Heart left ventricle (tissue), 16 donors: ENCODE results near the gene DUSP7. TPM values are rescaled to one million over a fixed set of nuclear protein-coding genes. Genes with fewer than 3 reads are reported as not detected.
A peak's percentile ranks its signal among the peaks of the same experiment; 100 is the strongest.

ENCODE experiments used
- ATAC-seq, 4 donors: fragments of 200-7000 bp; cut with Tn5 transposase; one replicate each; pipeline ENCODE4 v1.9.1; 2020 to 2022; ENCODE audit warnings: moderate library complexity in 4 of 4, mild to moderate bottlenecking in 3 of 4, moderate number of reproducible peaks in 1 of 4
- DNase-seq, 5 donors: peaks; one replicate each; pipeline ENCODE4 v3.0.0-alpha.2; 2020
- H3K27ac ChIP-seq, 12 donors: fragments of 200-600 bp; sonication (generic) in 4 of 12; one replicate each; pipeline versions ENCODE4 v1.5.0 to v1.8.0; 2016 to 2022; ENCODE audit warnings: mild to moderate bottlenecking in 2 of 12
- H3K27me3 ChIP-seq, 9 donors: fragments of 200-600 bp; sonication (generic) in 2 of 9; one replicate each; pipeline versions ENCODE4 v1.5.1 to v1.8.0; 2016 to 2022; ENCODE audit warnings: mild to moderate bottlenecking in 3 of 9
- H3K36me3 ChIP-seq, 9 donors: fragments of 200-600 bp; sonication (generic) in 2 of 9; one replicate each; pipeline versions ENCODE4 v1.5.0 to v1.8.0; 2018 to 2022; ENCODE audit warnings: mild to moderate bottlenecking in 2 of 9
- H3K4me1 ChIP-seq, 12 donors: fragments of 200-600 bp; sonication (generic) in 4 of 12; one replicate each; pipeline versions ENCODE4 v1.5.0 to v1.8.0; 2016 to 2022; ENCODE audit warnings: mild to moderate bottlenecking in 3 of 12
- H3K4me3 ChIP-seq, 12 donors: fragments of 200-600 bp; sonication (generic) in 4 of 12; one replicate each; pipeline versions ENCODE4 v1.5.0 to v1.8.0; 2017 to 2022; ENCODE audit warnings: mild to moderate bottlenecking in 9 of 12, moderate library complexity in 4 of 12
- H3K9me3 ChIP-seq, 12 donors: fragments of 200-600 bp; sonication (generic) in 4 of 12; one replicate each; pipeline versions ENCODE4 v1.5.0 to v1.8.0; 2016 to 2022; ENCODE audit warnings: mild to moderate bottlenecking in 1 of 12
- CTCF ChIP-seq, 12 donors: fragments of 200-600 bp; sonication (generic) in 4 of 12; IDR thresholded peaks; one replicate each; pipeline versions ENCODE4 v1.5.0 to v1.8.0; 2018 to 2022; ENCODE audit warnings: antibody characterized with exemption in 12 of 12, mild to moderate bottlenecking in 5 of 12
- POLR2A ChIP-seq, 2 donors: fragments of 450-650 bp; IDR thresholded peaks; one replicate each; pipeline ENCODE4 v1.6.1; 2017; ENCODE audit warnings: antibody characterized with exemption in 2 of 2, mild to moderate bottlenecking in 2 of 2, moderate library complexity in 2 of 2
- WGBS, 4 donors: extraction: QIAGEN DNeasy Blood & Tissue Kit in 2 of 4; methylation state at CpG; one replicate each; pipeline versions ENCODE4 v1.1.5 to v1.1.7; 2013 to 2018; 5-methylcytosine and 5-hydroxymethylcytosine counted together
- intact Hi-C, 10 donors: fragments of 100-400 bp; cut with DNase I; formaldehyde crosslinking; loops; one replicate each; pipeline versions ENCODE4 v1.11.1 to v1.14.2; 2022
- polyA plus RNA-seq, 2 donors: library from polyadenylated mRNA; stranded (reverse); fragments of 200-250 nt; gene quantifications; one replicate each; pipeline ENCODE4 v1.2.3, GENCODE V29; 2013
- total RNA-seq, 9 donors: library from RNA; depleted of rRNA in 2 of 9; stranded (reverse); fragments of >200 nt in 2 of 9; fragmentation: NEBNext Ultra II Directional in 3 of 9; extraction: Animal tissue kit (Norgen Biotek cat#: 25700) in 3 of 9; gene quantifications; one replicate each; pipeline versions ENCODE4 v1.1.0 to v1.2.4, GENCODE V29; 2016 to 2023
- donor health status: ischemic (EF 13 %, LVEDD 7.1; RV severe dilation, severe dysfunction).
- donor health status: healthy with polysubstance abuse.
- donor health status: DM: no; HTN: yes; CAD: no.
- donor health status: DM: no; HTN: no; CAD: no.
- donor health status: ischemic (EF 25% LVEDD 6.9; RV normal size, moderate dysfunction).
- donor health status: ischemic (EF 25% LVEDD 5.7; RV mildly dilated, moderate dysfunction).
- donor health status: healthy.
- donor health status: DM: yes; HTN: yes; CAD: no.
- donor health status: ischemic (EF 35%, LVEDD 5.7; RV mildly dilated, moderate dysfunction).
- donor health status: nonischemic (EF 11% LVEDD 7.7; RV severe dilation, severe dysfunction).
- donor health status: DM: yes; HTN: yes; CAD: no.
- donor health status: PGD.
- donor health status: ischemic (EF 29% LVEDD 5.4; RV normal size, mild dysfunction).
- donor health status: nonischemic (EF 23%, LVEDD 6.1; RV moderate dilation, normal function).

Gene DUSP7
- total and polyA plus RNA-seq, 11 donors: 9.2 to 33.2 (median 20.7) TPM

- TF ChIP-seq CTCF (IDR thresholded peaks at IDR 0.05) (no peak), POLR2A (IDR thresholded peaks at IDR 0.05) (no peak)
- intact Hi-C loops: loop anchor here in 1 of 10 donors (5.0 kb wide), 1 partner anchor 51 kb away; no protein-coding TSS in a partner anchor
- no peak overlapping the region for H3K4me3 ChIP-seq
- ATAC-seq: no peak
- H3K9me3 ChIP-seq: no peaks in the 10 kb centered on the region
- no peaks in the 10 kb centered on the region for H3K36me3 ChIP-seq
- 76 to 80% (median 79%) methylated on average over 3 to 4 of the region's 4 CpGs for WGBS, 4 donors
- DNase-seq: no peak
- H3K4me1 ChIP-seq: peaks cover 0 to 50% (median 14%) of the 10 kb centered on the region in 12 donors
- no peaks in the 10 kb centered on the region for H3K27me3 ChIP-seq
- H3K27ac ChIP-seq: no peak overlapping the region
These were observed 4.9 kb upstream of the DUSP7 start for GRCh38 chr3:52061121-52061910.

GRCh38 chr3:52059781-52060180 is 3.4 kb upstream of the DUSP7 start:
- ATAC-seq: no peak
- Histone ChIP-seq H3K27ac (no peak overlapping the region), H3K36me3 (no peaks in the 10 kb centered on the region), H3K9me3 (no peaks in the 10 kb centered on the region), H3K4me3 (no peak overlapping the region), H3K27me3 (no peaks in the 10 kb centered on the region), H3K4me1 (peaks cover 0 to 40% (median 9%) of the 10 kb centered on the region in 12 donors)
- no peak for DNase-seq
- TF ChIP-seq POLR2A (IDR thresholded peaks at IDR 0.05) (no peak), CTCF (IDR thresholded peaks at IDR 0.05) (no peak)
- intact Hi-C loops: loop anchor here in 4 of 10 donors (5.0 kb wide), 3 partner anchors 48 to 63 kb away; no protein-coding TSS in a partner anchor
- WGBS, 4 donors: 92 to 94% (median 94%) methylated on average over 7 of the region's 7 CpGs

- no peak for TF ChIP-seq POLR2A (IDR thresholded peaks at IDR 0.05)
- TF ChIP-seq CTCF (IDR thresholded peaks at IDR 0.05): no peak
- WGBS, 4 donors: 68 to 77% (median 75%) methylated on average over 11 to 14 of the region's 14 CpGs
- Histone ChIP-seq H3K27me3 (no peaks in the 10 kb centered on the region), H3K9me3 (no peaks in the 10 kb centered on the region), H3K4me1 (peaks cover 12 to 55% (median 25%) of the 10 kb centered on the region in 12 donors), H3K4me3 (peak overlapping the region in 10 of 12 donors; percentile 41 to 96 (median 62)), H3K27ac (peak overlapping the region in 11 of 12 donors; percentile 7 to 94 (median 65)), H3K36me3 (peaks cover 0 to 13% (median 8%) of the 10 kb centered on the region in 9 donors)
- intact Hi-C loops: loop anchor here in 6 of 10 donors (2.0 to 5.0 kb wide), 3 partner anchors 49 to 64 kb away; no protein-coding TSS in a partner anchor
- no peak for DNase-seq
- ATAC-seq: no peak
These were observed 1.6 kb upstream of the DUSP7 start for GRCh38 chr3:52057812-52058495.
